A549 (cell line): Measurements from ENCODE around the gene XPOT. TPM values are rescaled to one million over a fixed set of nuclear protein-coding genes. Genes with fewer than 3 reads are reported as not detected.

Experiments
- ATAC-seq, 2 experiments: fragments of 200-7000 bp in 1 of 2; fragments of >200 bp in 1 of 2; cut with Nextera tagmentation in 1 of 2; cut with Tn5 transposase in 1 of 2; 3 replicates each; pipeline versions ENCODE4 v1.8.0 to v1.9.1; 2018 to 2020; ENCODE audit warnings: mild to moderate bottlenecking in 1 of 2, moderate library complexity in 1 of 2
- CTCF ChIA-PET: fragments of 300-600 bp; sonication (Branson Sonifier 250); formaldehyde crosslinking; extraction: SDS; loops from one replicate; lab custom pipeline; 2021; ENCODE audit warnings: antibody characterized with exemption, inconsistent platforms; lab: Yijun Ruan, JAX
- POLR2A ChIA-PET: fragments of 350-600 bp; formaldehyde crosslinking; extraction: SDS; loops from one replicate; lab custom pipeline; 2021; ENCODE audit warnings: antibody characterized with exemption, inconsistent platforms; lab: Yijun Ruan, JAX
- DNase-seq, 2 experiments: peaks; one replicate each; pipeline versions ENCODE4 v3.0.0 to v3.0.0-alpha.2; 2011 to 2016; ENCODE audit warnings: low read depth in 1 of 2, low spot score in 1 of 2
- FAIRE-seq: peaks from 2 replicates; lab custom pipeline; 2011; peaks lifted over from hg19 to GRCh38; lab: Jason Lieb, UNC
- H3K27ac ChIP-seq, 2 experiments: fragments of >200 bp; sonication (Bioruptor Twin); formaldehyde crosslinking; 3 replicates each; pipeline ENCODE4 v1.5.1; 2016 to 2017
- H3K4me1 ChIP-seq: fragments of >200 bp; sonication (Bioruptor Twin); formaldehyde crosslinking; 3 replicates; pipeline ENCODE4 v1.6.1; 2016
- H3K4me2 ChIP-seq: fragments of >200 bp; sonication (Bioruptor Twin); formaldehyde crosslinking; 3 replicates; pipeline ENCODE4 v1.6.1; 2016
- H3K4me3 ChIP-seq: fragments of >200 bp; sonication (Bioruptor Twin); formaldehyde crosslinking; 3 replicates; pipeline ENCODE4 v1.5.1; 2016
- H3K9me3 ChIP-seq: fragments of >200 bp; sonication (Bioruptor Twin); formaldehyde crosslinking; 3 replicates; pipeline ENCODE4 v1.6.1; 2016
- EHMT2 ChIP-seq: fragments of 200-600 bp; sonication (generic); IDR thresholded peaks from 2 replicates; pipeline ENCODE4 v1.6.1; 2016; ENCODE audit warnings: antibody characterized with exemption, low read depth, mild to moderate bottlenecking, moderate library complexity
- EP300 ChIP-seq, 2 experiments: fragments of >200 bp; sonication (Bioruptor Twin); formaldehyde crosslinking; IDR thresholded peaks; 2 replicates in 1 of 2; 3 replicates in 1 of 2; pipeline ENCODE4 v1.6.1; 2016 to 2017
- FOSB ChIP-seq: fragments of 250-450 bp; sonication (Bioruptor Pico); IDR thresholded peaks from 2 replicates; pipeline ENCODE4 v1.5.0; 2020; ENCODE audit warnings: mild to moderate bottlenecking, moderate library complexity
- FOSL2 ChIP-seq, 2 experiments: fragments of 450-650 bp in 1 of 2; fragments of >200 bp in 1 of 2; sonication (Bioruptor Twin) in 1 of 2; formaldehyde crosslinking; IDR thresholded peaks; 2 replicates each; pipeline versions ENCODE4 v1.5.0 to v1.6.1; 2016 to 2020; ENCODE audit warnings: mild to moderate bottlenecking in 1 of 2, moderate library complexity in 1 of 2
- HMGXB4 ChIP-seq: fragments of 250-450 bp; sonication (Bioruptor Pico); IDR thresholded peaks from 2 replicates; pipeline ENCODE4 v1.5.0; 2021; ENCODE audit warnings: mild to moderate bottlenecking, moderate library complexity, borderline replicate concordance
- MAZ ChIP-seq: fragments of 150-350 bp; IDR thresholded peaks from 2 replicates; pipeline ENCODE4 v1.6.1; 2014; ENCODE audit warnings: antibody characterized with exemption, low read depth, low read length, borderline replicate concordance
- MYC ChIP-seq: IDR thresholded peaks from 2 replicates; pipeline ENCODE4 v1.6.1; 2012; ENCODE audit warnings: mild to moderate bottlenecking, inconsistent platforms, low read length, improper control_type of control experiment, borderline replicate concordance
- NFE2L2 ChIP-seq: fragments of 150-350 bp; conservative IDR thresholded peaks from 2 replicates; pipeline ENCODE4 v1.6.1; 2014; ENCODE audit warnings: low read length
- NR3C1 ChIP-seq: fragments of >200 bp; sonication (Bioruptor Twin); formaldehyde crosslinking; IDR thresholded peaks from 3 replicates; pipeline ENCODE4 v1.6.1; 2017
- POLR2AphosphoS2 ChIP-seq: conservative IDR thresholded peaks from 2 replicates; pipeline ENCODE4 v1.6.1; 2012; ENCODE audit warnings: low read length, improper control_type of control experiment, inconsistent platforms
- RCOR1 ChIP-seq: fragments of 150-350 bp; IDR thresholded peaks from 2 replicates; pipeline ENCODE4 v1.6.1; 2014; ENCODE audit warnings: antibody characterized with exemption, low read length, low read depth
- RFX5 ChIP-seq: fragments of 450-650 bp; IDR thresholded peaks from 2 replicates; pipeline ENCODE4 v1.7.1; 2014; ENCODE audit warnings: antibody characterized with exemption, mild to moderate bottlenecking, moderate library complexity
- TP53 ChIP-seq: fragments of 250-450 bp; sonication (Bioruptor Pico); IDR thresholded peaks from 2 replicates; pipeline ENCODE4 v1.5.0; 2021; ENCODE audit warnings: mild to moderate bottlenecking, moderate library complexity
- ZNF302 ChIP-seq: fragments of 250-450 bp; sonication (Bioruptor Pico); IDR thresholded peaks from 2 replicates; pipeline ENCODE4 v1.9.0; 2021; ENCODE audit warnings: inconsistent platforms, mild to moderate bottlenecking, moderate library complexity
- WGBS: methylation state at CpG from one replicate; pipeline ENCODE4 v1.1.6; 2017; ENCODE audit errors: missing lambda C conversion rate; 5-methylcytosine and 5-hydroxymethylcytosine counted together
- polyA plus RNA-seq, 4 experiments: library from polyadenylated mRNA; depleted of rRNA in 3 of 4; stranded (reverse); fragments of >200 nt; fragmentation: RNase III in 1 of 4; extraction: RNeasy Plus Mini Kit Qiagen cat#74134 plus additional on column Dnase treatment in 1 of 4; gene quantifications; 2 replicates in 3 of 4; 3 replicates in 1 of 4; pipeline ENCODE4 v1.2.3, GENCODE V29; 2011 to 2017
- TF ChIP-seq, protein P1 (sequence below): fragments of >200 bp; sonication (Bioruptor Twin); formaldehyde crosslinking; IDR thresholded peaks from 3 replicates; pipeline ENCODE4 v1.5.1; 2016
- TF ChIP-seq, protein P2 (sequence below): IDR thresholded peaks from 2 replicates; pipeline ENCODE4 v1.6.1; 2012; ENCODE audit warnings: low read depth, borderline replicate concordance
- TF ChIP-seq, protein P3 (sequence below): fragments of >200 bp; sonication (Bioruptor Twin); formaldehyde crosslinking; IDR thresholded peaks from 2 replicates; pipeline ENCODE4 v1.6.1; 2016
- TF ChIP-seq, protein P4 (sequence below): fragments of 200-600 bp; sonication (generic); IDR thresholded peaks from 2 replicates; pipeline ENCODE4 v1.6.1; 2016; ENCODE audit warnings: antibody characterized with exemption, mild to moderate bottlenecking, moderate library complexity
- TF ChIP-seq, protein P5 (sequence below): fragments of 150-350 bp; IDR thresholded peaks from 2 replicates; pipeline ENCODE4 v1.6.1; 2014; ENCODE audit warnings: low read depth, mild to moderate bottlenecking, low read length

The XPOT gene
- polyA plus RNA-seq, 2 of the 4 experiments (the other 2 are of a cell fraction), result 65.9 to 229 TPM

DNA sequence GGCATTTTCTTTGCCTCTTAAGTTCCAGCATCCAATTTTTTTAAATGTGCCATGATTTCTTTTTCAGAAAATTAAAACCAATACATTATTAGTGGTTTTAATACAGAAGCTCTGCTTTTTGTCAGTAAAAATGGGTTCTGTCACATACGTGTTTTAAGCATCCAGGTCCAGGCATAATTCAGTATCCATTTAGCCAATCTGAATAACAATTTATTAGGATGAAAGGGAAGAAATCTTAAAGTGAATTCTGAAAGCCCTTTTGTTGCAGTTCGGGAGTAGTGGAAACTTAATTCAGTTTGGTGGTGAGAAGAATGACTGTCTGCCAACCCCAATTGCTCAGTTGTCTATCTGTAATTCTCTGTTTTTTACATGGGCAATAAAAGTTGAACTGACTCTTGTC, 7.2 kb downstream of the XPOT start (continued):
- TF ChIP-seq, protein P1, sequence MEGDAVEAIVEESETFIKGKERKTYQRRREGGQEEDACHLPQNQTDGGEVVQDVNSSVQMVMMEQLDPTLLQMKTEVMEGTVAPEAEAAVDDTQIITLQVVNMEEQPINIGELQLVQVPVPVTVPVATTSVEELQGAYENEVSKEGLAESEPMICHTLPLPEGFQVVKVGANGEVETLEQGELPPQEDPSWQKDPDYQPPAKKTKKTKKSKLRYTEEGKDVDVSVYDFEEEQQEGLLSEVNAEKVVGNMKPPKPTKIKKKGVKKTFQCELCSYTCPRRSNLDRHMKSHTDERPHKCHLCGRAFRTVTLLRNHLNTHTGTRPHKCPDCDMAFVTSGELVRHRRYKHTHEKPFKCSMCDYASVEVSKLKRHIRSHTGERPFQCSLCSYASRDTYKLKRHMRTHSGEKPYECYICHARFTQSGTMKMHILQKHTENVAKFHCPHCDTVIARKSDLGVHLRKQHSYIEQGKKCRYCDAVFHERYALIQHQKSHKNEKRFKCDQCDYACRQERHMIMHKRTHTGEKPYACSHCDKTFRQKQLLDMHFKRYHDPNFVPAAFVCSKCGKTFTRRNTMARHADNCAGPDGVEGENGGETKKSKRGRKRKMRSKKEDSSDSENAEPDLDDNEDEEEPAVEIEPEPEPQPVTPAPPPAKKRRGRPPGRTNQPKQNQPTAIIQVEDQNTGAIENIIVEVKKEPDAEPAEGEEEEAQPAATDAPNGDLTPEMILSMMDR, result no peak
- TF ChIP-seq NFE2L2, result no peak
- TF ChIP-seq, protein P2, sequence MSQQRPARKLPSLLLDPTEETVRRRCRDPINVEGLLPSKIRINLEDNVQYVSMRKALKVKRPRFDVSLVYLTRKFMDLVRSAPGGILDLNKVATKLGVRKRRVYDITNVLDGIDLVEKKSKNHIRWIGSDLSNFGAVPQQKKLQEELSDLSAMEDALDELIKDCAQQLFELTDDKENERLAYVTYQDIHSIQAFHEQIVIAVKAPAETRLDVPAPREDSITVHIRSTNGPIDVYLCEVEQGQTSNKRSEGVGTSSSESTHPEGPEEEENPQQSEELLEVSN, result no peak

DNA sequence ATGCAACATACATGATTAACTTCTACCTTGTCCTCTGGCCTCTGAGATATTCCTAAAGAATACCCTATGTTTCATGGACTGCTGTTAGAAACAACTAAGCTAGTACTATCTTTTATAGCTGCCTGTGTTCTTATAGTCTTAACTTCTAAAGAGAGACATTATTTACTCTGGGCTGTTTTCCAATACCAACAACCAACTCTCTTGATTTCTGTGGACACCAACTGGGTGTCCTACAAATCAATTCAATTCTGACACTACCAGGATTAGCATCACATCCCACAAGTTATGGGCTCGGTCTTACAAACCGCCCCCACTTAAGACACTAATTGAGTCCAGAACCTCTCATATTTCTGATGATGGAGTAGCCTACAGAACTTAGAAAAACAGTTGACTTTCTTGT, 8.3 kb downstream of the XPOT start:
- no peak for FAIRE-seq
- ATAC-seq, result no peak
- 96% methylated on average over 2 of the region's 2 CpGs for WGBS
- Histone ChIP-seq H3K4me2 (no peak overlapping the region), H3K4me3 (no peak overlapping the region), H3K27ac (no peak overlapping the region), H3K9me3 (no peaks in the 10 kb centered on the region), H3K4me1 (peaks cover 27% of the 10 kb centered on the region; the same call in 2 of the 3 replicates)
- DNase-seq, result no peak
- POLR2A ChIA-PET, result interaction anchor here (1.1 kb wide), 1 partner anchor 8 kb away, joined by 3 read pairs; the partner anchor contains the start of gene XPOT
- TF ChIP-seq RFX5, result no peak
- TF ChIP-seq, protein P1, result no peak
- TF ChIP-seq FOSB (CRISPR knock-in tag), result no peak
- TF ChIP-seq FOSL2 (IDR thresholded peaks at IDR 0.05), result no peak
- TF ChIP-seq FOSL2 (CRISPR knock-in tag; IDR thresholded peaks at IDR 0.05), result no peak
- TF ChIP-seq EP300 (IDR thresholded peaks at IDR 0.05), result no peak
- no peak for TF ChIP-seq EHMT2
- TF ChIP-seq, protein P2, result no peak
- TF ChIP-seq NR3C1, result no peak
- TF ChIP-seq RCOR1, result no peak
- TF ChIP-seq, protein P3, sequence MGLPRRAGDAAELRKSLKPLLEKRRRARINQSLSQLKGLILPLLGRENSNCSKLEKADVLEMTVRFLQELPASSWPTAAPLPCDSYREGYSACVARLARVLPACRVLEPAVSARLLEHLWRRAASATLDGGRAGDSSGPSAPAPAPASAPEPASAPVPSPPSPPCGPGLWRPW, result no peak
- no peak for TF ChIP-seq POLR2AphosphoS2
- no peak for TF ChIP-seq HMGXB4 (CRISPR knock-in tag)
- no peak for TF ChIP-seq MYC
- no peak for TF ChIP-seq MAZ
- no peak for TF ChIP-seq TP53 (CRISPR knock-in tag)
- TF ChIP-seq, protein P4, sequence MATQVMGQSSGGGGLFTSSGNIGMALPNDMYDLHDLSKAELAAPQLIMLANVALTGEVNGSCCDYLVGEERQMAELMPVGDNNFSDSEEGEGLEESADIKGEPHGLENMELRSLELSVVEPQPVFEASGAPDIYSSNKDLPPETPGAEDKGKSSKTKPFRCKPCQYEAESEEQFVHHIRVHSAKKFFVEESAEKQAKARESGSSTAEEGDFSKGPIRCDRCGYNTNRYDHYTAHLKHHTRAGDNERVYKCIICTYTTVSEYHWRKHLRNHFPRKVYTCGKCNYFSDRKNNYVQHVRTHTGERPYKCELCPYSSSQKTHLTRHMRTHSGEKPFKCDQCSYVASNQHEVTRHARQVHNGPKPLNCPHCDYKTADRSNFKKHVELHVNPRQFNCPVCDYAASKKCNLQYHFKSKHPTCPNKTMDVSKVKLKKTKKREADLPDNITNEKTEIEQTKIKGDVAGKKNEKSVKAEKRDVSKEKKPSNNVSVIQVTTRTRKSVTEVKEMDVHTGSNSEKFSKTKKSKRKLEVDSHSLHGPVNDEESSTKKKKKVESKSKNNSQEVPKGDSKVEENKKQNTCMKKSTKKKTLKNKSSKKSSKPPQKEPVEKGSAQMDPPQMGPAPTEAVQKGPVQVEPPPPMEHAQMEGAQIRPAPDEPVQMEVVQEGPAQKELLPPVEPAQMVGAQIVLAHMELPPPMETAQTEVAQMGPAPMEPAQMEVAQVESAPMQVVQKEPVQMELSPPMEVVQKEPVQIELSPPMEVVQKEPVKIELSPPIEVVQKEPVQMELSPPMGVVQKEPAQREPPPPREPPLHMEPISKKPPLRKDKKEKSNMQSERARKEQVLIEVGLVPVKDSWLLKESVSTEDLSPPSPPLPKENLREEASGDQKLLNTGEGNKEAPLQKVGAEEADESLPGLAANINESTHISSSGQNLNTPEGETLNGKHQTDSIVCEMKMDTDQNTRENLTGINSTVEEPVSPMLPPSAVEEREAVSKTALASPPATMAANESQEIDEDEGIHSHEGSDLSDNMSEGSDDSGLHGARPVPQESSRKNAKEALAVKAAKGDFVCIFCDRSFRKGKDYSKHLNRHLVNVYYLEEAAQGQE, result no peak
- TF ChIP-seq ZNF302 (CRISPR knock-in tag), result no peak
- TF ChIP-seq, protein P5, sequence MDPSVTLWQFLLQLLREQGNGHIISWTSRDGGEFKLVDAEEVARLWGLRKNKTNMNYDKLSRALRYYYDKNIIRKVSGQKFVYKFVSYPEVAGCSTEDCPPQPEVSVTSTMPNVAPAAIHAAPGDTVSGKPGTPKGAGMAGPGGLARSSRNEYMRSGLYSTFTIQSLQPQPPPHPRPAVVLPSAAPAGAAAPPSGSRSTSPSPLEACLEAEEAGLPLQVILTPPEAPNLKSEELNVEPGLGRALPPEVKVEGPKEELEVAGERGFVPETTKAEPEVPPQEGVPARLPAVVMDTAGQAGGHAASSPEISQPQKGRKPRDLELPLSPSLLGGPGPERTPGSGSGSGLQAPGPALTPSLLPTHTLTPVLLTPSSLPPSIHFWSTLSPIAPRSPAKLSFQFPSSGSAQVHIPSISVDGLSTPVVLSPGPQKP, result no peak
- CTCF ChIA-PET, result interaction anchor here (0.9 kb wide), 1 partner anchor 11 kb away, joined by 3 read pairs; no protein-coding TSS in a partner anchor
